ENCODE results near the gene ZSWIM1. TPM values are rescaled to one million over a fixed set of nuclear protein-coding genes. Genes with fewer than 3 reads are reported as not detected.

The ZSWIM1 gene
- total and polyA plus RNA-seq, 2 of the 13 experiments (the other 11 are each of a cell fraction or from before 2014, with no cell fraction given): 9.5 to 11.7 TPM

DNA sequence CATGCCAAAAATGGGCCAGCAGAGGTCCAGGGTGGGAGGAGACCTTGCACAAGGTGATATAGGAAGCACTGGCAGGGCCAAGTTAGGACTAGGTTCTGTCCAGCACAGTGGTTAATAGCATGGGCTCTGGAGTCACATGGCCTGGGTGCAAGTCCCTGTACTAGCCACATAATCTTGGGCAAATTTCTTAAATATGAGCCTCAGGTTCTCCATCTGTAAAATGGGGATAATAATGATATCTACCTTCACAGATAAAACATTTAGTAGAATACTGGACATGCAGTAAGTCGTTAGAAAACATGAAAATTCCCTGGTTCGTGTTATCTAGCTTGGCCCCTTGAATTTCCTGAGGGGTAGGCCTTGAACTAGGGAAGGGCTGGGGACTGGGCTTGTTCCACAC, 16.3 kb downstream of the ZSWIM1 start:
- DNase-seq (ENCODE audit: low spot score) (no peak), FAIRE-seq (no peak), ATAC-seq (no peak)
- no TSS peak for BruUV-seq (replicated peaks)
- 88% methylated on average over 2 of the region's 2 CpGs for WGBS (ENCODE audit: low lambda C conversion rate)
- Histone ChIP-seq H3K4me2 (ENCODE audit: low read depth, low read length) (no peak overlapping the region), H3K9ac (ENCODE audit: insufficient read depth, low read depth, low read length) (no peak overlapping the region), H2AFZ (ENCODE audit: low read length) (no peak overlapping the region), H3K27ac (ENCODE audit: extremely low read length, insufficient read depth, low read length) (no peak overlapping the region), H3K27me3 (ENCODE audit: control insufficient read depth in 1 of 2, insufficient read depth in 2 of 2, low read length in 2 of 2) (no peaks in the 10 kb centered on the region), H3K9me3 (ENCODE audit: low read length) (no peaks in the 10 kb centered on the region), H3K4me1 (ENCODE audit: insufficient read depth, low read length) (peaks cover 9% of the 10 kb centered on the region), H3K36me3 (replicated peaks in 1 of 2; ENCODE audit: control insufficient read depth in 1 of 2, insufficient read depth in 2 of 2, low read length in 2 of 2) (peaks cover 52 to 61% of the 10 kb centered on the region in 2 experiments), H4K20me1 (ENCODE audit: insufficient read depth, low read length) (no peaks in the 10 kb centered on the region), H3K79me2 (ENCODE audit: insufficient read depth, low read length) (peaks cover 3% of the 10 kb centered on the region), H3K4me3 (replicated peaks in 1 of 3; ENCODE audit: insufficient read depth in 1 of 3, low read depth in 2 of 3, low read length in 3 of 3) (no peak overlapping the region)
- POLR2A ChIA-PET: interaction anchor here (1.2 to 1.8 kb wide), 4 partner anchors 8 to 23 kb away, joined by 3 to 11 read pairs (median 4); no protein-coding TSS in a partner anchor
- no peak for TF ChIP-seq ZNF543 (CRISPR knock-in tag; IDR thresholded peaks at IDR 0.05)
- TF ChIP-seq TEAD3 (CRISPR knock-in tag; optimal IDR thresholded peaks at IDR 0.05; ENCODE audit: borderline replicate concordance): no peak
- no peak for TF ChIP-seq FOXC1 (CRISPR knock-in tag; IDR thresholded peaks at IDR 0.05; ENCODE audit: borderline replicate concordance)
- TF ChIP-seq ZNF629 (CRISPR knock-in tag; conservative IDR thresholded peaks at IDR 0.05): peak; percentile 83
- no peak for TF ChIP-seq ZFP90 (CRISPR knock-in tag; IDR thresholded peaks at IDR 0.05; ENCODE audit: borderline replicate concordance)
- TF ChIP-seq BHLHE40 (IDR thresholded peaks at IDR 0.05; ENCODE audit: low read length): no peak
- TF ChIP-seq ZNF766 (CRISPR knock-in tag; IDR thresholded peaks at IDR 0.05; ENCODE audit: borderline replicate concordance): no peak
- TF ChIP-seq, protein P1, sequence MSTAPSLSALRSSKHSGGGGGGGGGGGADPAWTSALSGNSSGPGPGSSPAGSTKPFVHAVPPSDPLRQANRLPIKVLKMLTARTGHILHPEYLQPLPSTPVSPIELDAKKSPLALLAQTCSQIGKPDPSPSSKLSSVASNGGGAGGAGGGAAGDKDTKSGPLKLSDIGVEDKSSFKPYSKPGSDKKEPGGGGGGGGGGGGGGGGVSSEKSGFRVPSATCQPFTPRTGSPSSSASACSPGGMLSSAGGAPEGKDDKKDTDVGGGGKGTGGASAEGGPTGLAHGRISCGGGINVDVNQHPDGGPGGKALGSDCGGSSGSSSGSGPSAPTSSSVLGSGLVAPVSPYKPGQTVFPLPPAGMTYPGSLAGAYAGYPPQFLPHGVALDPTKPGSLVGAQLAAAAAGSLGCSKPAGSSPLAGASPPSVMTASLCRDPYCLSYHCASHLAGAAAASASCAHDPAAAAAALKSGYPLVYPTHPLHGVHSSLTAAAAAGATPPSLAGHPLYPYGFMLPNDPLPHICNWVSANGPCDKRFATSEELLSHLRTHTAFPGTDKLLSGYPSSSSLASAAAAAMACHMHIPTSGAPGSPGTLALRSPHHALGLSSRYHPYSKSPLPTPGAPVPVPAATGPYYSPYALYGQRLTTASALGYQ (CRISPR knock-in tag; IDR thresholded peaks at IDR 0.05): no peak
- CTCF ChIA-PET (ENCODE audit: low intra/inter-chr PET ratio, low total read pairs): no interaction called here
- intact Hi-C loops (cut with micrococcal nuclease; ENCODE audit: unreplicated experiment): no loop called here
- in situ Hi-C loops (cut with HindIII; ENCODE audit: extremely low pct_ligation_motif_present, low pct_unique_long_range_greater_than_20kb): no loop called here
